Gastroesophageal sphincter (tissue), 3 donors: ENCODE results near the gene TKT.

Experiments
- EP300 ChIP-seq: sonication (generic); formaldehyde crosslinking; IDR thresholded peaks from one replicate; pipeline ENCODE4 v1.6.1; 2017; ENCODE audit warnings: antibody characterized with exemption, mild to moderate bottlenecking
- POLR2A ChIP-seq, 2 donors: fragments of 450-650 bp; IDR thresholded peaks; one replicate each; pipeline ENCODE4 v1.6.1; 2017; ENCODE audit warnings: antibody characterized with exemption in 2 of 2, mild to moderate bottlenecking in 2 of 2, moderate library complexity in 1 of 2
- POLR2AphosphoS5 ChIP-seq: sonication (generic); formaldehyde crosslinking; IDR thresholded peaks from one replicate; pipeline ENCODE4 v1.6.1; 2017; ENCODE audit warnings: antibody characterized with exemption
- TF ChIP-seq, protein P1 (sequence below), 4 experiments: fragments of 200-600 bp in 2 of 4; fragments of 450-650 bp in 2 of 4; sonication (generic) in 1 of 4; IDR thresholded peaks; one replicate each; pipeline ENCODE4 v1.5.1; 2017 to 2019; ENCODE audit warnings: antibody characterized with exemption in 4 of 4, mild to moderate bottlenecking in 2 of 4, moderate library complexity in 2 of 4

DNA sequence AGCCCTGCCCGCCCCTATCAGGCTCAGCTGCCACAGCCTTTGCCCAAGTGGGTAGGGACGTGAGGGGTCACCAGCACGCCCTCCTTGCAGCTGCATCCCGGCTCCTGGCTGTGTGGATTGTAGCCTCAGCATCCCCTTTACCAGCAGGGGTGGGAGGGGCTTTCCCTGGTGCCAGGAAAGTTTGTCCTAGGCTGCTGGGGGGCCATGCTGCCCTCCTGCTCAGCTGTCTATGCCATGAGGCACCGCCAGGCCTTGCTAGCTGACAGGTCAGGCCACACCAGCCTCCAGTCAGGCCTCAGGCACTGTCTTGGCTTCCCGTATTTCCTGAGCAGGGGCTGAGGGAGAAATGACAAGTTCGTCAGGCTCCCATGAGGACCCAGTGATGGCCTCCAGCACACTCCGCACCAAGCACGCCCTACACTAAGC is 32.3 kb downstream of the TKT start:
- TF ChIP-seq, protein P1, sequence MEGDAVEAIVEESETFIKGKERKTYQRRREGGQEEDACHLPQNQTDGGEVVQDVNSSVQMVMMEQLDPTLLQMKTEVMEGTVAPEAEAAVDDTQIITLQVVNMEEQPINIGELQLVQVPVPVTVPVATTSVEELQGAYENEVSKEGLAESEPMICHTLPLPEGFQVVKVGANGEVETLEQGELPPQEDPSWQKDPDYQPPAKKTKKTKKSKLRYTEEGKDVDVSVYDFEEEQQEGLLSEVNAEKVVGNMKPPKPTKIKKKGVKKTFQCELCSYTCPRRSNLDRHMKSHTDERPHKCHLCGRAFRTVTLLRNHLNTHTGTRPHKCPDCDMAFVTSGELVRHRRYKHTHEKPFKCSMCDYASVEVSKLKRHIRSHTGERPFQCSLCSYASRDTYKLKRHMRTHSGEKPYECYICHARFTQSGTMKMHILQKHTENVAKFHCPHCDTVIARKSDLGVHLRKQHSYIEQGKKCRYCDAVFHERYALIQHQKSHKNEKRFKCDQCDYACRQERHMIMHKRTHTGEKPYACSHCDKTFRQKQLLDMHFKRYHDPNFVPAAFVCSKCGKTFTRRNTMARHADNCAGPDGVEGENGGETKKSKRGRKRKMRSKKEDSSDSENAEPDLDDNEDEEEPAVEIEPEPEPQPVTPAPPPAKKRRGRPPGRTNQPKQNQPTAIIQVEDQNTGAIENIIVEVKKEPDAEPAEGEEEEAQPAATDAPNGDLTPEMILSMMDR (IDR thresholded peaks at IDR 0.05), result no peak
- TF ChIP-seq POLR2A (IDR thresholded peaks at IDR 0.05) (no peak), EP300 (no peak), POLR2AphosphoS5 (no peak)
